IMR-90 (cell line): ENCODE data around the gene TEAD1.

Source experiments
- CEBPB ChIP-seq: IDR thresholded peaks from 2 replicates; pipeline ENCODE4 v1.6.1; 2012; ENCODE audit warnings: low read depth, low read length, improper control_type of control experiment
- CTCF ChIP-seq: conservative IDR thresholded peaks from 2 replicates; pipeline ENCODE4 v1.5.1; 2012; ENCODE audit warnings: mild to moderate bottlenecking, low read depth, low read length, improper control_type of control experiment
- ELK1 ChIP-seq: fragments of 150-350 bp; IDR thresholded peaks from 2 replicates; pipeline ENCODE4 v1.6.1; 2016; ENCODE audit warnings: low read depth, mild to moderate bottlenecking, low read length, moderate library complexity, borderline replicate concordance
- FOS ChIP-seq: fragments of 150-350 bp; IDR thresholded peaks from 2 replicates; pipeline ENCODE4 v1.6.1; 2016; ENCODE audit warnings: low read depth, low read length
- MAZ ChIP-seq: IDR thresholded peaks from 2 replicates; pipeline ENCODE4 v1.6.1; 2012; ENCODE audit warnings: low read depth, mild to moderate bottlenecking, low read length, improper control_type of control experiment, moderate library complexity, borderline replicate concordance
- POLR2A ChIP-seq: IDR thresholded peaks from 2 replicates; pipeline ENCODE4 v1.6.1; 2012; ENCODE audit warnings: mild to moderate bottlenecking, low read depth, low read length
- RAD21 ChIP-seq: IDR thresholded peaks from 2 replicates; pipeline ENCODE4 v1.6.1; 2012; ENCODE audit warnings: low read length, improper control_type of control experiment
- RFX5 ChIP-seq: IDR thresholded peaks from 2 replicates; pipeline ENCODE4 v1.8.0; 2012; ENCODE audit warnings: low read depth, mild to moderate bottlenecking, low read length, moderate library complexity
- SMC3 ChIP-seq: fragments of 150-350 bp; IDR thresholded peaks from 2 replicates; pipeline ENCODE4 v1.6.1; 2016; ENCODE audit warnings: low read depth, mild to moderate bottlenecking, antibody characterized with exemption, low read length, moderate library complexity
- USF2 ChIP-seq: fragments of 150-350 bp; IDR thresholded peaks from 2 replicates; pipeline ENCODE4 v1.6.1; 2017; ENCODE audit warnings: mild to moderate bottlenecking, antibody characterized with exemption, low read length, low read depth

GRCh38 chr11:12754021-12754420, 79.8 kb downstream of the TEAD1 start:
- TF ChIP-seq CTCF (no peak), USF2 (no peak), SMC3 (no peak), MAZ (no peak), POLR2A (no peak), FOS (no peak), RAD21 (no peak), RFX5 (no peak), CEBPB (peak; percentile 83), ELK1 (no peak)
